Neural cell (in vitro differentiated cells): Measurements from ENCODE around the gene PDZD4.

ENCODE experiments used
- EP300 ChIP-seq: fragments of 450-650 bp; conservative IDR thresholded peaks from 2 replicates; pipeline ENCODE4 v1.6.1; 2014; ENCODE audit warnings: antibody characterized with exemption, mild to moderate bottlenecking, moderate library complexity; ENCODE audit not compliant: poor library complexity, severe bottlenecking
- EZH2 ChIP-seq: fragments of 200-600, 300-800 bp; shearing (Covaris generic), sonication (generic); IDR thresholded peaks from 2 replicates; pipeline ENCODE4 v1.6.1; 2014; ENCODE audit warnings: antibody characterized with exemption, low read length, borderline replicate concordance, mild to moderate bottlenecking; ENCODE audit not compliant: insufficient read depth, poor library complexity, severe bottlenecking
- POLR2AphosphoS5 ChIP-seq: IDR thresholded peaks from 2 replicates; pipeline ENCODE4 v1.6.1; 2012
- TAF1 ChIP-seq: IDR thresholded peaks from 2 replicates; pipeline ENCODE4 v1.6.1; 2012; ENCODE audit warnings: low read depth
- TF ChIP-seq, protein P1 (sequence below): fragments of 450-650 bp; IDR thresholded peaks from 2 replicates; pipeline ENCODE4 v1.5.1; 2014; ENCODE audit warnings: antibody characterized with exemption, mild to moderate bottlenecking, moderate library complexity; ENCODE audit not compliant: poor library complexity, severe bottlenecking

DNA sequence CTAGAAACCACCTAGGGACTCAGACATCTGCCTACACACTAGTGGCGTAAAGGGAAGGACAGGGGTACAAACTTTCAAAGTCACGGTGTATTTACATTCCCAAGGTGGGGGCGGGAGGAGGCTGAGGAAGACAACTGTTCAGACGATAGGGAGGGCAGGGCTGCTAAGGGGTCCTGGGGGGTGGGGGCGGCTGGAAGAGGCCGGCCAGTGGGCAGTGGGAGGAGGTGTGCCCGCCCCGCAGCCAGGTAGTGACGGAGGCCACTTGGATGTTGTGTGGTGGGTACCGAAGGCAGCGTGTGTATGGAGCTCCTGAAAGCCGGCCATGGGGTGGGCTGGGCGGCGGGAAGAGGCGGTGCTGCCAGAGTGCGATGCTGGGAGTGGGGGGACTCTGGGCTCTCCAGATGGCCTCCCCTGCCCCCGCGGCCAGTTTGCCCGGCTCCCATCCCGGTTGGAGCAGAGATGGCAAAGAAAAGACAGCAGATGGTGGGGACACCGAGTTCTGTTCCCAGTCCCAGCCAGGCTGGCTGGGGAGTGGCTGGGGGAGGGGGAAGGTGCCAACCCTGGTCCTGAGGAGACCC lies 31.5 kb upstream of the PDZD4 start:
- TF ChIP-seq, protein P1, sequence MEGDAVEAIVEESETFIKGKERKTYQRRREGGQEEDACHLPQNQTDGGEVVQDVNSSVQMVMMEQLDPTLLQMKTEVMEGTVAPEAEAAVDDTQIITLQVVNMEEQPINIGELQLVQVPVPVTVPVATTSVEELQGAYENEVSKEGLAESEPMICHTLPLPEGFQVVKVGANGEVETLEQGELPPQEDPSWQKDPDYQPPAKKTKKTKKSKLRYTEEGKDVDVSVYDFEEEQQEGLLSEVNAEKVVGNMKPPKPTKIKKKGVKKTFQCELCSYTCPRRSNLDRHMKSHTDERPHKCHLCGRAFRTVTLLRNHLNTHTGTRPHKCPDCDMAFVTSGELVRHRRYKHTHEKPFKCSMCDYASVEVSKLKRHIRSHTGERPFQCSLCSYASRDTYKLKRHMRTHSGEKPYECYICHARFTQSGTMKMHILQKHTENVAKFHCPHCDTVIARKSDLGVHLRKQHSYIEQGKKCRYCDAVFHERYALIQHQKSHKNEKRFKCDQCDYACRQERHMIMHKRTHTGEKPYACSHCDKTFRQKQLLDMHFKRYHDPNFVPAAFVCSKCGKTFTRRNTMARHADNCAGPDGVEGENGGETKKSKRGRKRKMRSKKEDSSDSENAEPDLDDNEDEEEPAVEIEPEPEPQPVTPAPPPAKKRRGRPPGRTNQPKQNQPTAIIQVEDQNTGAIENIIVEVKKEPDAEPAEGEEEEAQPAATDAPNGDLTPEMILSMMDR, result no peak
- TF ChIP-seq EZH2 (no peak), EP300 (no peak), POLR2AphosphoS5 (no peak), TAF1 (no peak)
